Measurements from ENCODE around the gene TRIM59.
A peak's percentile ranks its signal among the peaks of the same experiment; 100 is the strongest.
"Not testable (repeated sequence)": the region's sequence is repeated elsewhere in the genome, so short reads cannot be mapped to it uniquely, and the experiment has no call there.

TRIM59 gene

DNA sequence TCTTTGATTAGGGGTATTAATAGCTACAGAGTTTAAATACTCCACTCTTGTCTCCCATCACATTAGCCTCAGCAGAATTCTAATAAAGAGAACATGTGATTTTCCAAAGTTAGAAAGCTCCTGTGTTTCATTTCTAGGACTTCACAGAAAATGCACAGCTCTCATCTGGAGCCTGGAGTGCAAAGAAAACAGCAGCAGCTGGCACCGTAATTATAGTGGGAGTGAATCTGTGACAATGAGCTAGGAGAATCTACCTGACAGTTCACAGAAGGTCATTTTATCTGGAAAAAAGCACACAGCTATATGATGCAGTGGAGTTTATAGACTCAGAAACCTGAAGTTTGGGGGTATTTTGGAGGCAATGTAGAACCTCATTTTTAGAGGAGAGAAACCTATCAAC lies 5.4 kb upstream of the TRIM59 start:
- peak; percentile 57 to 81 for DNase-seq

DNA sequence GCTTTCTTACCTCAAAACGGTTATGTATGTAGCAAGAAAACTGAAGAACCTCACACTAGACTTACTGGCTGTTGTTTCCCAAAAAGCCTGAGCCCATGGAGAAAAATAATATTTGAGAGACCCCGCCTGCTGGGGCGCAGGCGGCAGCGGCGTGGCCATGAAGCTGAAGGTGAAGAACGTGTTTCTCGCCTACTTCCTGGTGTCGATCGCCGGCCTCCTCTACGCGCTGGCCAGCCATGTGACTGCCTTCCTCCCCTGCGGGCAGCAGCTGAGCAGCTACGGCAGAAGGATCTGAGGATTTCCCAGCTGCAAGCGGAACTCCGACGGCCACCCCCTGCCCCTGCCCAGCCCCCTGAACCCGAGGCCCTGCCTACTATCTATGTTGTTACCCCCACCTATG lies 2.7 kb upstream of the TRIM59 start:
- not testable (repeated sequence) for DNase-seq

GRCh38 chr3:160451602-160452001 lies 2.0 kb upstream of the TRIM59 start:
- no peak for DNase-seq

DNA sequence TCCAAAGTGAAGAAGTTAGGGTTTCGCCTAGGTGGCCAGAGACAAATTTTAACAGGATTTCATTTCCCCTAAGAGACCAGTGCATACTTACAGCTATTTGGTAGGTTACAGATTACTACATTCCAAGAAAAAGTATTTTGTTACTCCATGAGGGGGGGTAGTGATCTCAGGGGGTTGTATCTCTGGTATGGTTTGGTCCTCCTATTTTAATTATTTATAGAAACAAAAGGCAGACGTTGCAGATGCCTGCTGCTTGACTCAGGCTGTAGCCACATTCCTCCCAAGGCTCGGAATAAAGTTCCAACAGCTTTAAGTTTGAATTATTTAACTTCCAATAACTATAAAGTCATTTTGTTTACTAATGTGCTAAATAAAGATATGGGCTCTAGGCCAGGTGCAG lies 1.3 kb upstream of the TRIM59 start:
- no peak for DNase-seq

DNA sequence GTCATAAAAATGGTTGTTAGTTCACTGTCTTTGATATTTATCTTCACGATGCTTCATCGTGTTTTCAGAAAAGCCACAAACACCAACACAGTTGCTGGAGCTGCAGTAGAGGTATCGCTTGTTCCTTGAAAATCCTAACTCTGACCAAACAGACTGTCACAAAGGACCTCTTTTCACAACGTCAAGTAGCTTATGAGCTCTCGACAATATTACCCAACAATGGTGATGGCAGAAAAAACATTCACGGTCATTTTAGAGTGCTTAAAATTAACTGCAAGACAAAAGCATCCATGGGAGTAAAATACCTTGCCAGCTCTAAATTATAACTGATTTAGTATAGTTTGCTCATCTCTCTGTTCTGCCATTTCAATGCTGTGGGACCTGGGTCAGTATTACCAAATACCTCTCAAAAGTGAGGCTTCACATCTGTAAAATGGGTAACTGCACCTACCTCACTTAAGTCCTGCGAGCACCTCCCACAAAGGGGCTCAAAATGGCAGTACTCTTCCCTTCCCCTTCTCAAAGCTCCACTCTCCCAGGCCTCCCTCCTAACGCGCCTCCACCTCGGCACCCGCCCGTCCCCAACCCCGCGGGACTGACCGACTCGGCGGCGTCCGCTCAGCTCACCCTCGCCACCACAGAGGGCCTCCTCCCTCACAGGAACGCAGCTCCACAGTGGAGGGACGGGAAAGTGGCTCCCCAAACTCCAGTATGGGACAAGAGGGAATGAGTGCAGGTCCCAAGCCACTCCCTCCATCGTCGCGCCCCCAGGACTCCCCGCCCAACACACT lies 546 bp downstream of the TRIM59 start:
- peak in 1 of 2 experiments; percentile 41 for DNase-seq

DNA sequence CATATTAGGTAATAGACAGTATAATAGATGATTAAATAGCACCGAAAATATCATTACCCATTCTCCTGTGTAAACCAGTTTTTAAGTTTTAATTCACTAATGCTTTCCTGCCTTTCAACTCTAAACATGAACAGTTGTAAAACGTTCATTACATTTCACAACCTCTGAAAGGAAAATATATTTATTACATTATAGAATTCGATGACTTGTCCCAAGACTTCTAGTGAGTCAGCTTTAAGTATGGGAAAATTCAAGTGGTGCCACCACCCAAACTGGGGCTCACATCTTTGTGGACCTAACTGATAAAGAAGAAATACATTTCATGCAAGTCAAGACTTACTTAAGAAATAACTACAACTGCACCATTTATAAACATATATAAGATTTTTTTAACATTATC lies 2.0 kb downstream of the TRIM59 start:
- no peak for DNase-seq

GRCh38 chr3:160446522-160447056 lies 3.0 kb downstream of the TRIM59 start:
- DNase-seq: no peak

GRCh38 chr3:160445854-160446253 lies 3.7 kb downstream of the TRIM59 start:
- no peak for DNase-seq

GRCh38 chr3:160444411-160444810 lies 5.2 kb downstream of the TRIM59 start:
- DNase-seq: no peak

DNA sequence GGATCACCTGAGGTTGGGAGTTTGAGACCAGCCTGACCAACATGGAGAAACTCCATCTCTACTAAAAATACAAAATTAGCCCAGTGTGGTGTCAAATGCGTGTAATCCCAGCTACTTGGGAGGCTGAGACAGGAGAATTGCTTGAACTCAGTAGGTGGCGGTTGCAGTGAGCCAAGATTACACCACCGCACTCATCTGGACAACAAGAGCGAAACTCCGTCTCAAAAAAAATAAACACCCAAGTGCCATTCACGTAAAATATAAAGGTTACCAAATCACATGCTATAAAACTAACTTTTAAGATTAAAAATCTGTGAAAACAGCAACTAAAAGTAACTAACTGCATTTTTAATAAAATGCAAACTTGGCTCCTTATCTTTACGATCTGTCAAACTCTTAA lies 8.9 kb downstream of the TRIM59 start:
- DNase-seq: no peak

DNA sequence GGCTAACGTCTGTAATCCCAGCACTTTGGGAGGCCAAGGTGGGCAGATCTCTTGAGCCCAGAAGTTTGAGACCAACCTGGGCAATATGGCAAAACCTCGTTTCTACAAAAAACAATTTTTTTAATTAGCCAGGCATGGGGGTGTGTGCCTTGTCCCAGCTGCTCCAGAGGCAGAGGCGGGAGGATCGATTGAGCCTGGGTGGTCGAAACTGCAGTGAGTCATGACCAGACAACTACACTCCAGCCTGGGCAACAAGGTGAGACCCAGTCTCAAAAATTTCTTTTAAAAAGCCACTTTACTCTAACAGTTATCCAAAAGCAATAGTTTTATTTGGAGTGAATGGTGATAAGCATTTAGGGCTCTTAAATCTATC lies 12.5 kb downstream of the TRIM59 start:
- no peak for DNase-seq

DNA sequence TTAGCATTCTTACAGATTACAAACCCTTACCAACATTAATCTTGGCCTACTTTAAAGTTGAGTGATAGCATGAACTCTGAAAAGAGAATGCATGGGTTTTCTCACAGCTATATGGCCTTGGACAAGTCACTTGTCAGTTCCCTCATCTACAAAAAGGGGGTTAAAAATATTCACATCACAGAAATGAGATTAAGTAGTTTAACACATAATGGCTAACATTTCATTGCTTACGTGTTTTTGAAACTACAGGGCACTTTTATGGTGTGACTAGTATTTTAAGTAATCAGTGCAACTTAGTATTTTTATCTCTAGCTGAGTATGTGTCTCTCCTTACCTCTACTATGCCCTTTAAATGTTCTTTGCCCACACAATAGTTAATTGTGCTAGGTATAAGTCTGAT lies 13.8 kb downstream of the TRIM59 start:
- no peak for DNase-seq

- DNase-seq: no peak
Measured at GRCh38 chr3:160435095-160435494, 14.5 kb downstream of the TRIM59 start.

- DNase-seq: no peak
Measured at GRCh38 chr3:160434071-160434470, 15.5 kb downstream of the TRIM59 start.

DNA sequence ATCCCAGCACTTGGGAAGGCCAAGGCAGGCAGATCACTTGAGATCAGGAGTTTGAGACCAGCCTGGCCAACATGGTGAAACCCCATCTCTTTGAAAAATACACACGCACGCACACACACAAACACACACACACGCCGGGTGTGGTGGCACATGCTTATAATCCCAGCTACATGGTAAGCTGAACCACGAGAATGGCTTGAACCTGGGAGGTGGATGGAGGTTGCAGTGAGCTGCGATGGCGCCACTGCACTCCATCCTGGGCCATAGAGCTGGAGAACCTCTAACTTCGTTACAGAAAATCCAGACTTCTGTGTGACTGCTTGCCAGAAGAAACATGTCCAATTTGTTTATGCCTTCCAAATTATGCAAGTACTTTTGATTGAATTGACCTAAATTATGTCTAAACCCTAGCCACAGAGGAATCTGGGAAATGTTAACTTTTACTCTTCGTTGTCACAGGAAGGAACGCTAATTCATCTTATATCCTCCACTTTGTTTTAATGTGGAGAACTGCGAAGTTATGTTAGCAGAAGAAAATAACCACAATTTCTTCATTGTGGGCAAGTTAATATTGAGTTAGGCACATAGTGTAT lies 21.7 kb downstream of the TRIM59 start:
- DNase-seq: no peak

- no peak for DNase-seq
Measured at GRCh38 chr3:160417311-160417710, 32.3 kb downstream of the TRIM59 start.

DNA sequence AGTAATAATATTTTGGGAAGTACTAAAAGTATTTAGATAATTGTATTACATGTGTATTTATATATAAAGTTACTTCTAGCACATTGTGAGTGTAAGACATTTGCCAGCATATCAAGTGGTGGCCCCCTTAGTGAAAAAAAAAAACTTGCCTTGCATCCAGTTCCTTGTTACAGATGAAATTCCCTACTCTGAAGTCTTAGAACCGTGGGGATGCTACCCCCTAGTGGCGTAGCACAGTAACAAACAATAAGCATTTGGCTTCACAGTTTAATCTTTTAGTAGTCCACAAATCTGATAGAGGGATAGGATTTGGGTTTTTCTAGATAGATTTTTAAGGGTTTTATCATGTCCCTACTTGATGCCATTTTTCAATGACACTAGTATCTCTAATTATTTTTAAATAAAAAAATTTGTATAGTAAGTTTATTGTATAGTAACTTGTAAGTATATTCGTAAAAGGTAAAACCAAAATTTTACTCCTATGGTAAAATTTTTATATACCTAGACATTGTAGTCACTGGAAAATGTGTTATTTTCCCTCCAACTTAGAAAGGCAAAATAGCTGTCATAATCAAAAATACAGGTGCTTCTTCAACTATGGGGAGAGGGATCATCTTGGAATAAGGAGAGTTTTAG lies 35.9 kb downstream of the TRIM59 start:
- peak; percentile 79 to 80 for DNase-seq

GRCh38 chr3:160412477-160412876 lies 37.1 kb downstream of the TRIM59 start:
- no peak for DNase-seq

GRCh38 chr3:160409812-160410610 lies 39.6 kb downstream of the TRIM59 start:
- DNase-seq: no peak

GRCh38 chr3:160403796-160404470 lies 45.7 kb downstream of the TRIM59 start:
- no peak for DNase-seq

DNA sequence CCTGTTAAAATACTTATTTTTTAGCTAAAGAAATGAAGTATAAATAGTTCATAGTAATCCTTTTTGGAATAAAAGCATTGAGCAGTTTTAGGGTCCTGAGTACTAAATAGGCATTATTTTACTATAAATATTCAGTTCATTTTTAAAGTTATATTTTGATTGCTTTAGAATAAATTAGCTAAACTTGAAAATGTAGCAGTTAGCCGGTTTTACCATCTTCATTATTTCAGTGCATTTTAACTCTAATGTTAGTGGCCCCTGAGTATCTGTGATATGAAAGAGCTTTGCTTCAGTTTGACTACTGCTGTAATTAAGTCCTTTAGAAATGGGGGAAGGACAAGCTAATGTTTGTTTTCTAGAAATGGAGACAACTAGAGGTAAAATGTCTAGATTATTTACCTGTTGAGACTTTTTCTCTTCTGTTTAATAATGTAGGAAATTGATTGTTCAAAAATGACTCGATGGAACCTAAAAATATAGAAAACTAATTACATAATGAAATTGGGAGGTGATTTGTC lies 46.5 kb downstream of the TRIM59 start:
- DNase-seq: no peak

Measured in NCI-H2081 (cell line).